SK-N-SH (cell line): Measurements from ENCODE around the gene STRIP2. TPM values are rescaled to one million over a fixed set of nuclear protein-coding genes. Genes with fewer than 3 reads are reported as not detected.

Experiments used
- CTCF ChIA-PET: fragments of 300-600, 350-600 bp; formaldehyde crosslinking; extraction: SDS; loops from one replicate; lab custom pipeline; 2021; lab: Yijun Ruan, JAX
- POLR2A ChIA-PET: fragments of 350-600 bp; sonication (Branson Sonifier 250); formaldehyde crosslinking; extraction: SDS; loops from one replicate; lab custom pipeline; 2020; ENCODE audit warnings: antibody characterized with exemption, inconsistent platforms; lab: Yijun Ruan, JAX
- DNase-seq: peaks from one replicate; pipeline ENCODE4 v3.0.0; 2012
- H2AFZ ChIP-seq: fragments of 200-600 bp; sonication (generic); 2 replicates; pipeline ENCODE4 v1.8.1; 2016; ENCODE audit warnings: antibody characterized with exemption, mild to moderate bottlenecking, low read depth
- H3F3A ChIP-seq: fragments of 200-600 bp; sonication (generic); replicated peaks from 2 replicates; pipeline ENCODE3; 2016; ENCODE audit warnings: antibody characterized with exemption, mild to moderate bottlenecking; ENCODE audit not compliant: insufficient read depth
- H3K27ac ChIP-seq, 2 experiments: fragments of 200-500 bp in 1 of 2; fragments of 200-600 bp in 1 of 2; sonication (Bioruptor generic) in 1 of 2; sonication (generic), shearing (Covaris generic) in 1 of 2; 2 replicates each; pipeline versions ENCODE4 v1.5.1 to v1.6.1; 2014 to 2016; ENCODE audit warnings: low read depth in 2 of 2, inconsistent platforms in 1 of 2, low read length in 1 of 2, mild to moderate bottlenecking in 1 of 2, mixed read lengths in 1 of 2
- H3K27me3 ChIP-seq: fragments of 200-600 bp; sonication (generic), shearing (Covaris generic); 2 replicates; pipeline ENCODE4 v1.6.1; 2016; ENCODE audit warnings: mixed run types; ENCODE audit not compliant: insufficient read depth
- H3K36me3 ChIP-seq, 2 experiments: fragments of 200-500 bp in 1 of 2; fragments of 200-600 bp in 1 of 2; sonication (Bioruptor generic) in 1 of 2; sonication (generic) in 1 of 2; replicated peaks in 1 of 2; 2 replicates each; pipeline versions ENCODE3 to v1.5.1; 2014 to 2016; ENCODE audit warnings: low read length in 1 of 2, mild to moderate bottlenecking in 1 of 2; ENCODE audit not compliant: insufficient read depth in 2 of 2, control insufficient read depth in 1 of 2
- H3K4me1 ChIP-seq, 2 experiments: fragments of 200-500 bp in 1 of 2; fragments of 200-600 bp in 1 of 2; sonication (Bioruptor generic) in 1 of 2; sonication (generic), shearing (Covaris generic) in 1 of 2; 2 replicates each; pipeline versions ENCODE4 v1.5.1 to v1.6.1; 2014 to 2016; ENCODE audit warnings: low read depth in 1 of 2, low read length in 1 of 2, mixed run types in 1 of 2; ENCODE audit not compliant: insufficient read depth in 2 of 2, control insufficient read depth in 1 of 2
- H3K4me2 ChIP-seq: fragments of 200-600 bp; sonication (generic), shearing (Covaris generic); 2 replicates; pipeline ENCODE4 v1.6.1; 2017; ENCODE audit warnings: mixed run types
- H3K4me3 ChIP-seq, 2 experiments: fragments of 200-500 bp in 1 of 2; fragments of 200-600 bp in 1 of 2; sonication (Bioruptor generic) in 1 of 2; sonication (generic), shearing (Covaris generic) in 1 of 2; 2 replicates each; pipeline versions ENCODE4 v1.5.1 to v1.8.1; 2014 to 2016; ENCODE audit warnings: low read depth in 2 of 2, inconsistent platforms in 1 of 2, low read length in 1 of 2, mild to moderate bottlenecking in 1 of 2, mixed read lengths in 1 of 2, moderate library complexity in 1 of 2
- H3K79me2 ChIP-seq: fragments of 200-600 bp; sonication (generic); 2 replicates; pipeline ENCODE4 v1.8.1; 2017; ENCODE audit warnings: mild to moderate bottlenecking; ENCODE audit not compliant: insufficient read depth
- H3K9ac ChIP-seq: fragments of 200-600 bp; sonication (generic); 2 replicates; pipeline ENCODE4 v1.6.1; 2017; ENCODE audit warnings: mixed run types
- H3K9me2 ChIP-seq: fragments of 200-600 bp; sonication (generic); 2 replicates; pipeline ENCODE4 v1.6.1; 2017; ENCODE audit warnings: mixed run types
- H3K9me3 ChIP-seq: fragments of 200-600 bp; sonication (generic); 2 replicates; pipeline ENCODE4 v1.6.1; 2017; ENCODE audit warnings: mixed run types, mild to moderate bottlenecking, moderate library complexity
- H4K20me1 ChIP-seq: fragments of 200-600 bp; sonication (generic); 2 replicates; pipeline ENCODE4 v1.6.1; 2017; ENCODE audit warnings: mild to moderate bottlenecking, mixed run types; ENCODE audit not compliant: insufficient read depth
- CHD2 ChIP-seq: fragments of 150-350 bp; IDR thresholded peaks from 2 replicates; pipeline ENCODE4 v1.6.1; 2018; ENCODE audit warnings: low read length; ENCODE audit not compliant: partially characterized antibody
- EP300 ChIP-seq, 2 experiments: IDR thresholded peaks; 2 replicates each; pipeline versions ENCODE4 v1.4.0 to v1.6.1; 2012; ENCODE audit warnings: borderline replicate concordance in 1 of 2, low read depth in 1 of 2, low read length in 1 of 2
- FOXJ3 ChIP-seq: sonication (generic); formaldehyde crosslinking; IDR thresholded peaks from 2 replicates; pipeline ENCODE4 v1.5.1; 2020; ENCODE audit warnings: mild to moderate bottlenecking, missing genetic modification reagents
- IRF3 ChIP-seq: fragments of 150-350 bp; IDR thresholded peaks from 2 replicates; pipeline ENCODE4 v1.6.1; 2016; ENCODE audit warnings: mild to moderate bottlenecking, low read depth, low read length
- MAX ChIP-seq: IDR thresholded peaks from 2 replicates; pipeline ENCODE4 v1.4.0; 2012; ENCODE audit warnings: low read depth
- MEF2A ChIP-seq: IDR thresholded peaks from 2 replicates; pipeline ENCODE4 v1.4.0; 2012; ENCODE audit warnings: low read depth, borderline replicate concordance
- RAD21 ChIP-seq: IDR thresholded peaks from 2 replicates; pipeline ENCODE4 v1.6.1; 2012; ENCODE audit warnings: mild to moderate bottlenecking, low read length
- RCOR1 ChIP-seq: fragments of 150-350 bp; IDR thresholded peaks from 2 replicates; pipeline ENCODE4 v1.6.1; 2017; ENCODE audit warnings: antibody characterized with exemption, low read length
- SIN3A ChIP-seq: IDR thresholded peaks from 2 replicates; pipeline ENCODE4 v1.6.1; 2012; ENCODE audit warnings: low read depth, mild to moderate bottlenecking, low read length, moderate library complexity, borderline replicate concordance
- TEAD4 ChIP-seq: IDR thresholded peaks from 2 replicates; pipeline ENCODE4 v1.4.0; 2012; ENCODE audit warnings: mild to moderate bottlenecking, borderline replicate concordance; ENCODE audit not compliant: insufficient read depth
- WGBS: methylation state at CpG from one replicate; pipeline ENCODE4 v1.1.6; 2017; ENCODE audit warnings: low lambda C conversion rate; 5-methylcytosine and 5-hydroxymethylcytosine counted together
- polyA plus RNA-seq, 3 experiments: library from polyadenylated mRNA; depleted of rRNA; stranded (reverse); fragments of >200 nt; gene quantifications; 2 replicates each; pipeline ENCODE4 v1.2.3, GENCODE V29; 2012
- TF ChIP-seq, protein P1 (sequence below): fragments of 150-350 bp; IDR thresholded peaks from 2 replicates; pipeline ENCODE4 v1.6.1; 2017; ENCODE audit warnings: antibody characterized with exemption, low read length, low read depth, borderline replicate concordance
- TF ChIP-seq, protein P2 (sequence below): IDR thresholded peaks from 2 replicates; pipeline ENCODE4 v1.4.0; 2012; ENCODE audit warnings: low read depth, borderline replicate concordance

The STRIP2 gene
- polyA plus RNA-seq, 1 of the 3 experiments (the other 2 are of a cell fraction) = 4.9 TPM

- Histone ChIP-seq H3K79me2 (no peaks in the 10 kb centered on the region), H3K27me3 (no peaks in the 10 kb centered on the region), H3K27ac (no peak overlapping the region), H3K9ac (no peak overlapping the region)
- ChIA-PET POLR2A (no interaction called here), CTCF (interaction anchor here (0.8 to 2.0 kb wide), 4 partner anchors 9 to 236 kb away, joined by 3 to 9 read pairs (median 5); no protein-coding TSS in a partner anchor)
- TF ChIP-seq CHD2 (no peak), FOXJ3 (CRISPR knock-in tag) (no peak), RAD21 (no peak), MAX (no peak), RCOR1 (no peak), SIN3A (no peak), IRF3 (no peak), EP300 (IDR thresholded peaks at IDR 0.05; ENCODE audit: borderline replicate concordance in 1 of 2, low read depth in 1 of 2, low read length in 1 of 2) (no peak), MEF2A (no peak), TEAD4 (no peak)
- TF ChIP-seq, protein P1, sequence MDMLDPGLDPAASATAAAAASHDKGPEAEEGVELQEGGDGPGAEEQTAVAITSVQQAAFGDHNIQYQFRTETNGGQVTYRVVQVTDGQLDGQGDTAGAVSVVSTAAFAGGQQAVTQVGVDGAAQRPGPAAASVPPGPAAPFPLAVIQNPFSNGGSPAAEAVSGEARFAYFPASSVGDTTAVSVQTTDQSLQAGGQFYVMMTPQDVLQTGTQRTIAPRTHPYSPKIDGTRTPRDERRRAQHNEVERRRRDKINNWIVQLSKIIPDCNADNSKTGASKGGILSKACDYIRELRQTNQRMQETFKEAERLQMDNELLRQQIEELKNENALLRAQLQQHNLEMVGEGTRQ = no peak
- TF ChIP-seq, all 33 proteins: peak for 0
- H3K9me3 ChIP-seq = no peaks in the 10 kb centered on the region
- no peak for DNase-seq
- no peaks in the 10 kb centered on the region for H3K4me1 ChIP-seq
- 94% methylated on average over 4 of the region's 4 CpGs for WGBS
- H3K4me2 ChIP-seq = no peak overlapping the region
- no peaks in the 10 kb centered on the region for H3F3A ChIP-seq
- H4K20me1 ChIP-seq = no peaks in the 10 kb centered on the region
- no peaks in the 10 kb centered on the region for H3K9me2 ChIP-seq
- H3K36me3 ChIP-seq = peaks cover 0 to 16% of the 10 kb centered on the region in 2 experiments
- H3K4me3 ChIP-seq = no peak overlapping the region
- no peak overlapping the region for H2AFZ ChIP-seq
Observed at GRCh38 chr7:129385598-129385997, 48.6 kb upstream of the STRIP2 start.

- no peak overlapping the region for H2AFZ ChIP-seq
- no peak overlapping the region for H3K4me2 ChIP-seq
- H3F3A ChIP-seq = no peaks in the 10 kb centered on the region
- CTCF ChIA-PET = interaction anchor here (0.6 to 7.3 kb wide), 8 partner anchors 10 to 258 kb away, joined by 3 to 67 read pairs (median 12); partner anchors contain the start of gene STRIP2
- no peak for TF ChIP-seq RAD21
- TF ChIP-seq, protein P2, sequence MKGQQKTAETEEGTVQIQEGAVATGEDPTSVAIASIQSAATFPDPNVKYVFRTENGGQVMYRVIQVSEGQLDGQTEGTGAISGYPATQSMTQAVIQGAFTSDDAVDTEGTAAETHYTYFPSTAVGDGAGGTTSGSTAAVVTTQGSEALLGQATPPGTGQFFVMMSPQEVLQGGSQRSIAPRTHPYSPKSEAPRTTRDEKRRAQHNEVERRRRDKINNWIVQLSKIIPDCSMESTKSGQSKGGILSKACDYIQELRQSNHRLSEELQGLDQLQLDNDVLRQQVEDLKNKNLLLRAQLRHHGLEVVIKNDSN = no peak
- TF ChIP-seq, all 33 proteins: peak for 0
- no peak for DNase-seq
- peaks cover 0 to 20% of the 10 kb centered on the region in 2 experiments for H3K36me3 ChIP-seq
- H3K4me3 ChIP-seq = no peak overlapping the region
- no peaks in the 10 kb centered on the region for H3K9me2 ChIP-seq
- H3K9me3 ChIP-seq = no peaks in the 10 kb centered on the region
- no peaks in the 10 kb centered on the region for H3K4me1 ChIP-seq
- H4K20me1 ChIP-seq = no peaks in the 10 kb centered on the region
- H3K27ac ChIP-seq = no peak overlapping the region
- H3K9ac ChIP-seq = no peak overlapping the region
- POLR2A ChIA-PET = no interaction called here
- H3K27me3 ChIP-seq = no peaks in the 10 kb centered on the region
- no peaks in the 10 kb centered on the region for H3K79me2 ChIP-seq
Observed at GRCh38 chr7:129386506-129386905, 47.7 kb upstream of the STRIP2 start.
